HL-60 (cell line): ENCODE data around the gene TPP1.

ENCODE experiments used
- POLR2AphosphoS5 ChIP-seq: IDR thresholded peaks from 2 replicates; pipeline ENCODE4 v1.6.1; 2012; ENCODE audit warnings: low read depth
- TF ChIP-seq, protein P1 (sequence below): IDR thresholded peaks from one replicate; pipeline ENCODE4 v1.5.1; 2011; ENCODE audit warnings: low read length, control low read depth, inconsistent platforms; ENCODE audit not compliant: insufficient read depth
- TF ChIP-seq, protein P2 (sequence below): IDR thresholded peaks from 2 replicates; pipeline ENCODE4 v1.6.1; 2012; ENCODE audit warnings: low read depth; ENCODE audit not compliant: insufficient replicate concordance

DNA sequence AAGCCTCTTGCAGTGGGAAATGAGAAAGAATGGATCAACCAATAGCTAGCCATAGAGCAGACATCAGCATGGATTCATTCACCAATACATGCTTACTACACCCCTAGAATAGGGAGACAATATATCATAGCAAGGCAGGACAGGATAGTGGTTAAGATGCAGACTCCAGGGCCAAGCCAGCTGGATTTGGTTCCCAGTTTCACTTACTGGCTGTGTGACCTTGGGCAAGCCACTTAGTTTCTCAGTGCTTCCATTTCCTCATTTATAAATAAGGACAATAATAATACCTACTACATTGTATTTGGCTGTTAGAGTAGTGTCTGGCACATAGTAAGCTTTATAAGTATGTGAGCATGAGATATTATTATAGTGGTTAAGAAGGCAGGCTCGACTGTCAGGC lies 29.3 kb upstream of the TPP1 start:
- TF ChIP-seq, protein P1, sequence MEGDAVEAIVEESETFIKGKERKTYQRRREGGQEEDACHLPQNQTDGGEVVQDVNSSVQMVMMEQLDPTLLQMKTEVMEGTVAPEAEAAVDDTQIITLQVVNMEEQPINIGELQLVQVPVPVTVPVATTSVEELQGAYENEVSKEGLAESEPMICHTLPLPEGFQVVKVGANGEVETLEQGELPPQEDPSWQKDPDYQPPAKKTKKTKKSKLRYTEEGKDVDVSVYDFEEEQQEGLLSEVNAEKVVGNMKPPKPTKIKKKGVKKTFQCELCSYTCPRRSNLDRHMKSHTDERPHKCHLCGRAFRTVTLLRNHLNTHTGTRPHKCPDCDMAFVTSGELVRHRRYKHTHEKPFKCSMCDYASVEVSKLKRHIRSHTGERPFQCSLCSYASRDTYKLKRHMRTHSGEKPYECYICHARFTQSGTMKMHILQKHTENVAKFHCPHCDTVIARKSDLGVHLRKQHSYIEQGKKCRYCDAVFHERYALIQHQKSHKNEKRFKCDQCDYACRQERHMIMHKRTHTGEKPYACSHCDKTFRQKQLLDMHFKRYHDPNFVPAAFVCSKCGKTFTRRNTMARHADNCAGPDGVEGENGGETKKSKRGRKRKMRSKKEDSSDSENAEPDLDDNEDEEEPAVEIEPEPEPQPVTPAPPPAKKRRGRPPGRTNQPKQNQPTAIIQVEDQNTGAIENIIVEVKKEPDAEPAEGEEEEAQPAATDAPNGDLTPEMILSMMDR = no peak
- TF ChIP-seq POLR2AphosphoS5 = no peak
- TF ChIP-seq, protein P2, sequence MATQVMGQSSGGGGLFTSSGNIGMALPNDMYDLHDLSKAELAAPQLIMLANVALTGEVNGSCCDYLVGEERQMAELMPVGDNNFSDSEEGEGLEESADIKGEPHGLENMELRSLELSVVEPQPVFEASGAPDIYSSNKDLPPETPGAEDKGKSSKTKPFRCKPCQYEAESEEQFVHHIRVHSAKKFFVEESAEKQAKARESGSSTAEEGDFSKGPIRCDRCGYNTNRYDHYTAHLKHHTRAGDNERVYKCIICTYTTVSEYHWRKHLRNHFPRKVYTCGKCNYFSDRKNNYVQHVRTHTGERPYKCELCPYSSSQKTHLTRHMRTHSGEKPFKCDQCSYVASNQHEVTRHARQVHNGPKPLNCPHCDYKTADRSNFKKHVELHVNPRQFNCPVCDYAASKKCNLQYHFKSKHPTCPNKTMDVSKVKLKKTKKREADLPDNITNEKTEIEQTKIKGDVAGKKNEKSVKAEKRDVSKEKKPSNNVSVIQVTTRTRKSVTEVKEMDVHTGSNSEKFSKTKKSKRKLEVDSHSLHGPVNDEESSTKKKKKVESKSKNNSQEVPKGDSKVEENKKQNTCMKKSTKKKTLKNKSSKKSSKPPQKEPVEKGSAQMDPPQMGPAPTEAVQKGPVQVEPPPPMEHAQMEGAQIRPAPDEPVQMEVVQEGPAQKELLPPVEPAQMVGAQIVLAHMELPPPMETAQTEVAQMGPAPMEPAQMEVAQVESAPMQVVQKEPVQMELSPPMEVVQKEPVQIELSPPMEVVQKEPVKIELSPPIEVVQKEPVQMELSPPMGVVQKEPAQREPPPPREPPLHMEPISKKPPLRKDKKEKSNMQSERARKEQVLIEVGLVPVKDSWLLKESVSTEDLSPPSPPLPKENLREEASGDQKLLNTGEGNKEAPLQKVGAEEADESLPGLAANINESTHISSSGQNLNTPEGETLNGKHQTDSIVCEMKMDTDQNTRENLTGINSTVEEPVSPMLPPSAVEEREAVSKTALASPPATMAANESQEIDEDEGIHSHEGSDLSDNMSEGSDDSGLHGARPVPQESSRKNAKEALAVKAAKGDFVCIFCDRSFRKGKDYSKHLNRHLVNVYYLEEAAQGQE = no peak
